ENCODE data around the gene TXNL1.
"Not testable (repeated sequence)": the region's sequence is repeated elsewhere in the genome, so short reads cannot be mapped to it uniquely, and the experiment has no call there.

TXNL1 gene

DNA sequence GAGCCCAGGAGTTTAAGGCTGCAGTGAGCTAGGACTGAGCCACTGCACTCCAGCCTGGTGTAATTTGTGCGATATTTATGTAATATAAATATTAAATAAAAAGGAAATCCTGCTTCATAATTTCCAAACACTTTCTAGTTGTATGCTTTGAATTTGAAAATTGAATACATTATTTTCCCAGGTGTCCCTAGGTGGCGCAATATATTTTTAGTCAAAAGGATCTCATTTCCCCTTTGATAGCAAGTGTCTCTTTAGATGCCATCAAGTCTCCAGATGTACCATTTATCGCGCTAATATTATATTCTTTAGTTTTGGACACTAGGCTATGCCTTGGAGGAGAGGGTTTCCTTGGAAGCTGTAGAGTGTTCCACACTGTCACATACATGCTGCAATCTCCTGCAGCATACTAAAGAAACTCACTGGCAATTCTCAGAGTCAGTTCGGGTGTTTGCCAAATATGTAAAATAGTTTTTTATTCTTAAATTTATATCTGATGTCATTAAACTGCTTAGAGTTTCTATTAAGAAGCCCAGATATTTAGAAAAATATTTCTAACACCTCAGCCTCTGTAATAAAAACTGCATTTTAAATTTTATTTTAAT lies 7.1 kb upstream of the TXNL1 start:
- DNase-seq (ENCODE audit: low read depth in 2 of 2) = no peak

DNA sequence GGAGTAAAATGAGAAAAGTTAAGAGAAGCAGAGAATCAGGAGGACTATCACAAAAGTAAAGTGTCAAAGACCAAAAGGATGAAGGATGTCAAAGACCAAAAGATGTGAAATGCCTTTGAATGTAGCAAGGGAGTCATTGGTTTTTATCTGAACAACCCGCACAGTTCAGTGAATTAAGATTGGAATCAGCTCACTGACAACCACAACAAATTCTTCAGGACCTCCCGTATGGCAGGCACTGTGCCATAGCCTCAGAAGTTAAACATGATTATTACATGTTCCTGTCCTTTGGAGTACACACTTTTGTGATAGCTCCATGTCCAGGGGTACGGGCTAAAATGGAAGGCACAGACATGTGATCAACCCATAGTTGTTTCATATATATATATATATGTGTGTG lies 5.0 kb upstream of the TXNL1 start:
- no peak for DNase-seq (ENCODE audit: low read depth in 2 of 2)

DNA sequence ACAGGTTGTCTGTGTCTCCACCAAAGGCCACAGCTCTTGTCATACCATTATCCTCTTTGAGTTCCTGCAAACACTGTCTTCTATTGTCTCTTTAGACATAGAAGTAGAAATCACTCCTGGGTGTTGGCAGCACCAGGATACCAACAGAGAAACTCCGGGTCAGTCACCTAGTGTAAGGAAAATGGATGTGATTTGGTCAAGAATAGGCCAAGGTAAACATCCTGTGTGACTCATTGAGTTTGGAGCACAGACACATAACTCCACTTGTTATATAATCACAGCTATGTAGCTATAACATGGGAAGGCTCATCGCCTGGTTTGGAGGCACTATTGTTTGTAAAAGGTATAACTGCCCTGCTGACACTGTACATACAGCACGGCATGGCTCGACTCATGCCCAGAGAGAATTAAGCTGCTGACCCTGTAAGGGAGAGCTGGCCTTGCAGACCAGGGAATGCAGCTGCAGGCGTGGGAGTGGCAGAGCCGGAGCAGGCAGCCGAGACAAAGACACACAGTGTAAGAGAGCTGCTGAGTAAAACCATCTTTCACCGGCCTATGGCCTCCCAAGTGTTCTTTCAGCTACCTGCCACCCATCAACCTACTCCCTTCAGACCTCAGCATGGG lies 3.4 kb upstream of the TXNL1 start:
- DNase-seq (ENCODE audit: low read depth in 2 of 2) = no peak

GRCh38 chr18:56639571-56639970 lies 1.2 kb upstream of the TXNL1 start:
- no peak for DNase-seq (ENCODE audit: low read depth in 2 of 2)

DNA sequence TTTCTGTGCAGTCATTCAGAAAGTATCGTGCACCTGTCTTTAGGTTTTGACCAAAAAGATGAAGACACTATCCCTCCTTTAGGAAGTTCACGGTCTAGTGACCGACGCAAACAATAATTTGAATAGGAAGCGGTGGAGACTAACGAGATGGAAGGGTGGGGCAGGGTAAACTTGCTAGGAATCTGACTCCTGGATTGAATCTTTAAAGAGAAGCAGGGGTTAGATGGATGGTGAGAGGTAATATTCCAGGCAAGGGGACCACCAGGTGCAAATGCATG lies 651 bp upstream of the TXNL1 start:
- DNase-seq (ENCODE audit: low read depth in 2 of 2) = no peak

GRCh38 chr18:56637711-56638231 lies 621 bp downstream of the TXNL1 start:
- DNase-seq (ENCODE audit: low read depth in 2 of 2) = no peak

- DNase-seq (ENCODE audit: low read depth in 2 of 2) = no peak
Measured at GRCh38 chr18:56637176-56637575, 1.2 kb downstream of the TXNL1 start.

- no peak for DNase-seq (ENCODE audit: low read depth in 2 of 2)
Measured at GRCh38 chr18:56635007-56635406, 3.4 kb downstream of the TXNL1 start.

DNA sequence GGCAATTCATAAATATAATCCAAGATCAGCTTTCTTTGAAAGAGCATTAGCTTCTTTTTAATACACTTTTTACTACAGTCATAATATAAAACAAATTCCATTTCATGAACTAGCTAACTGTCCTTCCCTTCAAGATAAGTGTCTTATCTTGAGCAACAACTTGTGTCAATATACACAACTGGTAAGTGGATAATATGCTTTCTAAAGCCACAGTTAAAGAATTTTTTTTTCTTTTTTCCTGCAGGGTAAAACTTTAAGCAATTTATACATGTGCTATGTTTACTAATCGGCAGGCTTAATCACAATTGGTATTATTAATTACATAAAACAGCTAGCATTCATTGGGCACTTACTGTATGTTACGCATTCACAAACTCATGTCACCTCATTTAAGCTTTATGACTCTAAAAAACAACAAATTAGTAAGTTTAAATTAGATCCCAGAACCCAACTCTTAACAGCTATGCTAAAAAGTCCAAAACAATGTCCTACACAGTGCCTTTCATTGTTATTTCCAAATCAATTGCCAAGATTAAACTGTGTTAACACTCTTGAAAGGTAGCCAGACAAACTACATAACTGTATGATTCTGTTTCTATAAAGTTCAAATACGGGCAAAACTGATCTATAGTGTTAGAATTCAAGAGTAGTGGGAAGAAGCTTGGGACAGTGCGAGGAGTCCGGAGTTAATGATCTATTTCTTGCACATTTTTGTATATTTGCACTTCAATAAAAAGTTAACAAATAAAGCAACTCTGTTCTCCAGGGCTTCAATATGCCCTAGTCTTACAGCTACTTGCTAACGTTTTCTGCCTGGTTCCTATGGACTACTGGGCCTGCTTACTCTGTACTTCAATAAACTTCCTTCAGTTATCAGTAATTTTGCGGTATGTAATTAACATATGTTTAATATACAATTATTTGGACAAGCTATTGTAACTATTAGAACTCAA lies 6.0 kb downstream of the TXNL1 start:
- DNase-seq (ENCODE audit: low read depth in 2 of 2) = no peak

DNA sequence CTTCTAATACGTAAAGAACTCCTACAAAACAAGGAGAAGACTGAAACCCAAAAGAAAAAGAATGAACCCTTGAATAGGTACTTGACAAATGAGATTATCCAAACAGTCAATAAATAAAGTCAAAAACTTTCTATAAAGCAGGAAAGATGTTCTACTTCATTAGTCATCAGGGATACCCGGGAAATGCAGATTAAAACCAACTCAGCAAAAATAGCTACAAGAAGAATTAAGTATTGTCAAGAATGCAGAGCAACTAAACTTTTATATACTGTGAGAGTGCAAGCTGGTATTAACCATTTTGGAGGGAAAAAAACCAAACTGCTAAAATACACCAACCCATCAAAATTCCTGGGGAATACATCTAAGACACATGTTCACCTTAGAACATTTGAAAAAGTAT lies 10.4 kb downstream of the TXNL1 start:
- DNase-seq (ENCODE audit: low read depth in 2 of 2) = no peak

DNA sequence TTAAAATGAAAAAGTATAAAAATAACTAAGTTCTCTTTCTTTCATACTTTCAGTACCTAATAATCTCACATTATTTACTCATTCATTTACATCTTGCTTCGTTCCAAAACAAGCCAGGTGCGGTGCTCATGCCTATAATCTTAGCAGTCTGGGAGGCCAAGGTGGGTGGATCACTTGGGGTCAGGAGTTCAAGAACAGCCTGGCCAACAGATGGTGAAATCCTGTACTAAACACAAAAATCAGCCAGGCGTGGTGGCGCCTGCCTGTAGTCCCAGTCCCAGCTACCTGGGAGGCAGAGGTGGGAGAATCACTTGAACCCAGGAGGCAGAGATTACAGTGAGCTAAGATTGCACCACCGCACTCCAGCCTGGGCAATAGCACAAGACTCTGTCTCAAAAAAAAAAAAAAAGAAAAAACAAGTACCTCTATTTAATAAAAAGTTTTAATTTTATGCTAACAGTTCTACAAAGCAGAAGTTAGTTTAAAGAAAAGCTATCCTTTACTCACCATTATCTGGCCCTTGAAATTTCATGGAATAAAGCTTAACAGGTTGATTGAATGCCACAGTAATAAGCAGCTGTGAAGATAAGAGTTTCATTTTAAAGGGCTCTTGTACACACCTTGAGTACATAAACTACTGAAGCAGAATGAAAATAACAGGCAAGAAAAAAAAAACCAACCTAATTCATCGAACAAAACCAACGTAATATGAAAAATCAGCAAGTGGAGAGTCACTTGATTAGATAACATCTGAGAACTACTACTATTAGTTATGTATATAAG lies 22.5 kb downstream of the TXNL1 start:
- DNase-seq (ENCODE audit: low read depth in 2 of 2) = no peak

DNA sequence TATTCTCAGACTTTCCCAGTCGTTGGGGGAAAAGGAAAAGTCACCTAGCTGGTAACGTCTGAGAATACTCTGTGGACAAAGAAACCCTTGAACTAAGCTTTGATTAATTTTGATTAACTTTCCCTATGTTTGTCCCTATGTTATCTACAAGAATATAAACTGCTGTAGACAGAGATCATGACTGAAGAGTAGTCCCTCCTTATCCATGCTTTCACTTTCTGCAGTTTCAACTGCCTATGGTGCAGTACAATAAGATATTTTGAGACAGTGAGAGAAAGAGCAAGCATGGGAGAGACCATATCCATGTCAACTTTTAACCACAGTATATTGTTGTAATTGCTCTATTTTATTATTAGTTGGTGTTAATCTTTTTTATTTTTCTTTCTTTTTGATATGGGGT lies 31.8 kb downstream of the TXNL1 start:
- DNase-seq (ENCODE audit: low read depth in 2 of 2) = no peak

DNA sequence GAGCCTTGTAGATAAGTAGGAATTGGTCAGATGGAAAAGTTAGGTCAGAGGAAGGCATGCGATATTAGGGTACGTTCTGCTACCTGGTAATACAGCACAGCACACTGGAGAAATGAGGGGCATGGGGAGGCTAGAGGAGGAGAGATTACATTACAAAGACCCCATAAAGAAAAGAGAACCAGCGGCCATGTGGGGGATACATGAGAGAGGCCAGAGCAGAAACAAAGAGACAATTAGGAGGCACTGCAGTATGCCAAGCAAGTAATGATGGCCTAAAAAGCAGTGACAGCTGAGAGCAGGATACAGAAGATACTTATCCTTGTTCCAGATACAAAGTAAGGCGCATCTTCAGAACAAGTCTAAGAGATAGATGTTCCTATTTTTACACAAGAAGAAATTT lies 40.0 kb downstream of the TXNL1 start:
- DNase-seq (ENCODE audit: low read depth in 2 of 2) = no peak

- no peak for DNase-seq (ENCODE audit: low read depth in 2 of 2)
Measured at GRCh38 chr18:56593906-56594305, 44.5 kb downstream of the TXNL1 start.

GRCh38 chr18:56580026-56580425 lies 58.4 kb downstream of the TXNL1 start:
- no peak for DNase-seq (ENCODE audit: low read depth in 2 of 2)

GRCh38 chr18:56579451-56579850 lies 58.9 kb downstream of the TXNL1 start:
- no peak for DNase-seq (ENCODE audit: low read depth in 2 of 2)

- DNase-seq (ENCODE audit: low read depth in 2 of 2) = no peak
Measured at GRCh38 chr18:56576826-56577573, 61.4 kb downstream of the TXNL1 start.

- no peak for DNase-seq (ENCODE audit: low read depth in 2 of 2)
Measured at GRCh38 chr18:56575819-56576663, 62.4 kb downstream of the TXNL1 start.

- DNase-seq (ENCODE audit: low read depth in 2 of 2) = no peak
Measured at GRCh38 chr18:56574861-56575260, 63.5 kb downstream of the TXNL1 start.

GRCh38 chr18:56572267-56572666 lies 66.1 kb downstream of the TXNL1 start:
- not testable (repeated sequence) for DNase-seq (ENCODE audit: low read depth in 2 of 2)
